ENCODE data around the gene USP37.
A peak's percentile ranks its signal among the peaks of the same experiment; 100 is the strongest.
"Not testable (repeated sequence)": the region's sequence is repeated elsewhere in the genome, so short reads cannot be mapped to it uniquely, and the experiment has no call there.

USP37 gene

GRCh38 chr2:218540015-218540414 lies 28.1 kb downstream of the USP37 start:
- Histone ChIP-seq H3K27me3 (ENCODE audit: control insufficient read depth in 1 of 2, insufficient read depth in 1 of 2, low read length in 2 of 2) (no peaks in the 10 kb centered on the region), H2BK12ac (ENCODE audit: low read length in 2 of 2) (no peak overlapping the region), H3K9ac (ENCODE audit: low read length) (no peak overlapping the region), H2BK15ac (ENCODE audit: low read depth, poor library complexity, severe bottlenecking) (no peak overlapping the region), H2BK5ac (ENCODE audit: low read depth, low read length, poor library complexity, severe bottlenecking) (no peak overlapping the region), H3K9me3 (ENCODE audit: control insufficient read depth, low read length) (no peaks in the 10 kb centered on the region), H3K4me2 (ENCODE audit: low read length, poor library complexity, severe bottlenecking) (no peak overlapping the region), H3K36me3 (ENCODE audit: control insufficient read depth in 1 of 2, insufficient read depth in 2 of 2, low read depth in 1 of 2, low read length in 2 of 2) (peaks cover 19 to 80% of the 10 kb centered on the region in 2 experiments), H2AFZ (ENCODE audit: low read depth, low read length) (no peak overlapping the region), H2AK5ac (ENCODE audit: low read length, severe bottlenecking) (no peak overlapping the region), H2BK120ac (ENCODE audit: low read depth, low read length) (no peak overlapping the region), H3K4me3 (ENCODE audit: insufficient read depth in 1 of 2, low read depth in 1 of 2, low read length in 2 of 2) (no peak overlapping the region), H3K4me1 (ENCODE audit: control insufficient read depth, insufficient read depth, low read depth, low read length) (no peaks in the 10 kb centered on the region), H3K79me1 (replicated peaks; ENCODE audit: low read length, poor library complexity, severe bottlenecking) (peaks cover 13% of the 10 kb centered on the region), H4K8ac (ENCODE audit: low read length) (no peak overlapping the region), H3K14ac (ENCODE audit: low read length in 2 of 2) (no peak overlapping the region), H3K4ac (ENCODE audit: low read depth in 1 of 2, low read length in 2 of 2) (no peak overlapping the region), H3K27ac (ENCODE audit: low read length, poor library complexity, severe bottlenecking) (no peak overlapping the region), H4K91ac (ENCODE audit: low read length) (no peak overlapping the region), H3K23ac (ENCODE audit: low read length in 2 of 2) (no peak overlapping the region), H3K18ac (ENCODE audit: low read depth in 1 of 2, low read length in 2 of 2) (no peak overlapping the region)
- 27% methylated on average over 2 of the region's 3 CpGs for whole genome bisulfite sequencing
- peak; percentile 89 for DNase-seq

- no peak overlapping the region for H2BK15ac ChIP-seq (ENCODE audit: low read depth, poor library complexity, severe bottlenecking)
- no peak overlapping the region for H3K4me2 ChIP-seq (ENCODE audit: low read length, poor library complexity, severe bottlenecking)
- H3K14ac ChIP-seq (ENCODE audit: low read length in 2 of 2) = no peak overlapping the region
- H3K4ac ChIP-seq (ENCODE audit: low read depth in 1 of 2, low read length in 2 of 2) = no peak overlapping the region
- H2BK12ac ChIP-seq (ENCODE audit: low read length in 2 of 2) = no peak overlapping the region
- no peak overlapping the region for H4K91ac ChIP-seq (ENCODE audit: low read length)
- peaks cover 11% of the 10 kb centered on the region for H3K79me1 ChIP-seq (replicated peaks; ENCODE audit: low read length, poor library complexity, severe bottlenecking)
- H3K23ac ChIP-seq (ENCODE audit: low read length in 2 of 2) = no peak overlapping the region
- H2AK5ac ChIP-seq (ENCODE audit: low read length, severe bottlenecking) = no peak overlapping the region
- H3K36me3 ChIP-seq (ENCODE audit: control insufficient read depth in 1 of 2, insufficient read depth in 2 of 2, low read depth in 1 of 2, low read length in 2 of 2) = peaks cover 26 to 74% of the 10 kb centered on the region in 2 experiments
- no peak overlapping the region for H3K18ac ChIP-seq (ENCODE audit: low read depth in 1 of 2, low read length in 2 of 2)
- no peaks in the 10 kb centered on the region for H3K9me3 ChIP-seq (ENCODE audit: control insufficient read depth, low read length)
- no peak for DNase-seq
- H4K8ac ChIP-seq (ENCODE audit: low read length) = no peak overlapping the region
- H2BK5ac ChIP-seq (ENCODE audit: low read depth, low read length, poor library complexity, severe bottlenecking) = no peak overlapping the region
- no peaks in the 10 kb centered on the region for H3K4me1 ChIP-seq (ENCODE audit: control insufficient read depth, insufficient read depth, low read depth, low read length)
- no peak overlapping the region for H3K4me3 ChIP-seq (ENCODE audit: insufficient read depth in 1 of 2, low read depth in 1 of 2, low read length in 2 of 2)
- 95% methylated on average over 4 of the region's 6 CpGs for WGBS
- H2BK120ac ChIP-seq (ENCODE audit: low read depth, low read length) = no peak overlapping the region
- H2AFZ ChIP-seq (ENCODE audit: low read depth, low read length) = no peak overlapping the region
- no peaks in the 10 kb centered on the region for H3K27me3 ChIP-seq (ENCODE audit: control insufficient read depth in 1 of 2, insufficient read depth in 1 of 2, low read length in 2 of 2)
- no peak overlapping the region for H3K9ac ChIP-seq (ENCODE audit: low read length)
- H3K27ac ChIP-seq (ENCODE audit: low read length, poor library complexity, severe bottlenecking) = no peak overlapping the region
Observed at GRCh38 chr2:218536804-218537494, 31.2 kb downstream of the USP37 start.

GRCh38 chr2:218529990-218530389 lies 38.2 kb downstream of the USP37 start:
- no peak overlapping the region for H2BK15ac ChIP-seq (ENCODE audit: low read depth, poor library complexity, severe bottlenecking)
- no peak overlapping the region for H2BK5ac ChIP-seq (ENCODE audit: low read depth, low read length, poor library complexity, severe bottlenecking)
- H3K36me3 ChIP-seq (ENCODE audit: control insufficient read depth in 1 of 2, insufficient read depth in 2 of 2, low read depth in 1 of 2, low read length in 2 of 2) = peaks cover 20 to 84% of the 10 kb centered on the region in 2 experiments
- no peak overlapping the region for H2AK5ac ChIP-seq (ENCODE audit: low read length, severe bottlenecking)
- DNase-seq = no peak
- H3K4me1 ChIP-seq (ENCODE audit: control insufficient read depth, insufficient read depth, low read depth, low read length) = no peaks in the 10 kb centered on the region
- H3K4me3 ChIP-seq (ENCODE audit: insufficient read depth in 1 of 2, low read depth in 1 of 2, low read length in 2 of 2) = no peak overlapping the region
- no peak overlapping the region for H3K9ac ChIP-seq (ENCODE audit: low read length)
- no peak overlapping the region for H2BK120ac ChIP-seq (ENCODE audit: low read depth, low read length)
- no peak overlapping the region for H2BK12ac ChIP-seq (ENCODE audit: low read length in 2 of 2)
- WGBS = 94% methylated on average over 2 of the region's 2 CpGs
- no peak overlapping the region for H3K4me2 ChIP-seq (ENCODE audit: low read length, poor library complexity, severe bottlenecking)
- no peak overlapping the region for H3K18ac ChIP-seq (ENCODE audit: low read depth in 1 of 2, low read length in 2 of 2)
- peaks cover 10% of the 10 kb centered on the region for H3K9me3 ChIP-seq (ENCODE audit: control insufficient read depth, low read length)
- H4K91ac ChIP-seq (ENCODE audit: low read length) = no peak overlapping the region
- H3K79me1 ChIP-seq (replicated peaks; ENCODE audit: low read length, poor library complexity, severe bottlenecking) = peaks cover 3% of the 10 kb centered on the region
- H3K4ac ChIP-seq (ENCODE audit: low read depth in 1 of 2, low read length in 2 of 2) = no peak overlapping the region
- H4K8ac ChIP-seq (ENCODE audit: low read length) = no peak overlapping the region
- no peaks in the 10 kb centered on the region for H3K27me3 ChIP-seq (ENCODE audit: control insufficient read depth in 1 of 2, insufficient read depth in 1 of 2, low read length in 2 of 2)
- H3K27ac ChIP-seq (ENCODE audit: low read length, poor library complexity, severe bottlenecking) = no peak overlapping the region
- H3K14ac ChIP-seq (ENCODE audit: low read length in 2 of 2) = no peak overlapping the region
- no peak overlapping the region for H2AFZ ChIP-seq (ENCODE audit: low read depth, low read length)
- H3K23ac ChIP-seq (ENCODE audit: low read length in 2 of 2) = no peak overlapping the region

GRCh38 chr2:218528409-218528808 lies 39.7 kb downstream of the USP37 start:
- not testable (repeated sequence) for H3K79me1 ChIP-seq (replicated peaks; ENCODE audit: low read length, poor library complexity, severe bottlenecking); H2AFZ ChIP-seq (ENCODE audit: low read depth, low read length); H3K23ac ChIP-seq (ENCODE audit: low read length in 2 of 2); H3K18ac ChIP-seq (ENCODE audit: low read depth in 1 of 2, low read length in 2 of 2); H3K4ac ChIP-seq (ENCODE audit: low read depth in 1 of 2, low read length in 2 of 2); H3K4me2 ChIP-seq (ENCODE audit: low read length, poor library complexity, severe bottlenecking); H2AK5ac ChIP-seq (ENCODE audit: low read length, severe bottlenecking); H4K91ac ChIP-seq (ENCODE audit: low read length); H2BK5ac ChIP-seq (ENCODE audit: low read depth, low read length, poor library complexity, severe bottlenecking); H3K14ac ChIP-seq (ENCODE audit: low read length in 2 of 2); H3K4me1 ChIP-seq (ENCODE audit: control insufficient read depth, insufficient read depth, low read depth, low read length); H4K8ac ChIP-seq (ENCODE audit: low read length); H3K4me3 ChIP-seq (ENCODE audit: insufficient read depth in 1 of 2, low read depth in 1 of 2, low read length in 2 of 2); H3K9ac ChIP-seq (ENCODE audit: low read length); H2BK12ac ChIP-seq (ENCODE audit: low read length in 2 of 2); H3K27me3 ChIP-seq (ENCODE audit: control insufficient read depth in 1 of 2, insufficient read depth in 1 of 2, low read length in 2 of 2); H2BK120ac ChIP-seq (ENCODE audit: low read depth, low read length); H2BK15ac ChIP-seq (ENCODE audit: low read depth, poor library complexity, severe bottlenecking); DNase-seq; H3K27ac ChIP-seq (ENCODE audit: low read length, poor library complexity, severe bottlenecking)
- H3K9me3 ChIP-seq (ENCODE audit: control insufficient read depth, low read length) = peaks cover 15% of the 10 kb centered on the region
- WGBS = no CpG with 5 or more reads among the region's 2 CpGs
- peaks cover 23 to 86% of the 10 kb centered on the region in 2 experiments for H3K36me3 ChIP-seq (ENCODE audit: control insufficient read depth in 1 of 2, insufficient read depth in 2 of 2, low read depth in 1 of 2, low read length in 2 of 2)

Data from mesenchymal stem cell (in vitro differentiated cells and primary cell).